Measurements from ENCODE around the gene GPR84. TPM values are rescaled to one million over a fixed set of nuclear protein-coding genes. Genes with fewer than 3 reads are reported as not detected.

Gene GPR84
- 1.8 and 2.3 TPM in 2 replicates for total RNA-seq

DNA sequence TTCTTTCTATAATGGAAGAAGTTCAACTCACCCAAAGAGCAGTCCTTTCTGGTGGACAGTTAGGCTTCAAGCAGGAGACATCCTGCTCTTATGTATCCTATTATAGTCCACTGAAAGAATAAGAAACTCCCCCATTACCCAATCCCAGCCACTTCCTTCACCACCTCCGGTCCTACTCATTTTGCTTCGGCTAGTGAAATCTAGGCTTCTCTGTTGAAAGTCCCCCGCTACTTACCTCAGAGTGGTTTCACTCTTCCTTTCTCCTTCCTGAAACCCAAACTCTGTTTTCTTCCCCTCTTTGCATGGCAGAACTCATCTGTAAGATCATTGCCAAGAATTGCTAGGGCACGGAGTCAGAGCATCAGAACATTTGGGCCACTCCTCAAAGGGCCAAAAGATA lies at the start of gene GPR84:
GPR84 (minus strand) TSS at position 74 of the 400 bp plus-strand sequence. CDS start 635 bp downstream, outside the sequence.
- Mint-ChIP-seq H3K4me3 (ENCODE audit: low read depth) (peak within 1 kb of the TSS; percentile 49), H3K27me3 (ENCODE audit: low read depth) (no peaks in the 10 kb centered on the region), H3K27ac (peak within 1 kb of the TSS; percentile 44), H3K36me3 (ENCODE audit: low read depth) (no peaks in the 10 kb centered on the region), H3K4me1 (ENCODE audit: low read depth) (peaks cover 40% of the 10 kb centered on the region), H3K9me3 (no peaks in the 10 kb centered on the region)
- intact Hi-C loops (cut with micrococcal nuclease), result loop anchor here (1.0 to 2.0 kb wide), 2 partner anchors 14 to 39 kb away; partner anchors contain the start of gene COPZ1
- peak; percentile 30 for DNase-seq (ENCODE audit: low spot score)

DNA sequence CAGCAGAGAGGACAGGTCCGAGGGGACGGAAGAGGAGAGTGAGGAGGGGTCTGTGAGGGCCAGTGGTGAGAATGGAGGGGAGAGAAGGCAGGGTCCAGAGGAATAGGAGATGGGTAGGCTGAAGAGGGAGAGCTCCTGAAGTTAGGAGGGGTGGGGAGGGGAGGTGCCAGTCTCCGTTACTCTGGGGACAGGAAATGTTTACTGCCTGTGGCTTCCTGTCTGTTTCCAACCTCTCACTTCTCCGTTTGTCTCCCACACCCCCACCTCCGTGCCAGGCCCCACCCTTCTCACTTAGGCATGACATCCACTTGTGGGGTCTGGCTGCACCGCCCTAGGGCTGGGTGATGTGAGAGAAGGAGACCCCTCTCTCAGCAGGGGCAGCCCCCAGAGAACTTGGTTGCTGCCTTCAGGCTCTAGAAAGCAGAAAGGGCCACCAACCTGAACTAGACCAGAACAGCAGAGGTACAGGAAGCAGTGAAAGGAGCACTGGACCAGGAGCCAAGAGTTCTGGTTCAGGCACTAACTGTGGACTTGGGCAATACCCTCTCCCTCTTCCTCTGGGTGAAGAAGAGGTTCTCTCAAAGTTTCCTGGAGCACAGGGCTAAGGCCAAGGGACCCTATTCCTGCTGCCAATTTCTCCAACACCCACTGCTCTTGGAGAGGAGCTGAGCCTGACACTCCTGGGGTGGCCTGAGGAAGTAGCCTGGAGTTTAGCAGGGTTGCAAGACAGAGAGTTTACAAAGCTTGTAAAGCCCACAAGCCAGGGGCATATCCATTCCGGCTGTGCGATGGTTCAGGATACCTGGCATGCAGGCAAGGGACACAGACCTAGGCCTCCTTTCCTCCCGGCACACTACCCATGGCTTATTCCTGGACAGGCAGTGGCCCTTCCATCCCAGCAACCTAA lies 49.3 kb upstream of the GPR84 start:
- DNase-seq (ENCODE audit: low spot score), result peak; percentile 71
- intact Hi-C loops (cut with micrococcal nuclease), result loop anchor here (2.0 to 5.0 kb wide), 2 partner anchors 25 to 84 kb away; partner anchors contain the start of gene NCKAP1L
- Mint-ChIP-seq H3K4me1 (ENCODE audit: low read depth) (peaks cover 54% of the 10 kb centered on the region), H3K36me3 (ENCODE audit: low read depth) (peaks cover 12% of the 10 kb centered on the region), H3K4me3 (ENCODE audit: low read depth) (peak overlapping the region; percentile 83), H3K27ac (peak overlapping the region; percentile 96), H3K9me3 (no peaks in the 10 kb centered on the region), H3K27me3 (ENCODE audit: low read depth) (no peaks in the 10 kb centered on the region)

DNA sequence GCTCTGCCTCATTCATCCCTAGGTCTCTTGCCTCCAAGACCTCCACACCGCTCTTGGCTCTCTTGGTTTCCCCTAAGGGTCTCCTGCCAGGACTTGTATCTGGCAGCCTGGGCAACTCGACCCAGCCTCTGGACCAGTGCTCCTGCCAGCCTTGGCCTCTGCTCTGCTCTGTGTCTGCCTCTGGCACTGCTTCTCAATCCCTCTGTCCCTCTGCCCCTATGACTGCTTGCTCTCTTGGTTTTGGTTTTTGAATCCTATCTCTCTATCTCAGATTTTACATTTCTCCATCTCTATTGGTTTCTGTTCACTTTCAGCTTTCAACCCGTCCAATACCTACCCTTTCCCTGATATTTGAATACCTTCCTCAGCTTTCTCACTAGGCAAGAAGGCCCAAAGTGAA lies 48.5 kb upstream of the GPR84 start:
- Mint-ChIP-seq H3K27me3 (ENCODE audit: low read depth) (no peaks in the 10 kb centered on the region), H3K4me1 (ENCODE audit: low read depth) (peaks cover 53% of the 10 kb centered on the region), H3K4me3 (ENCODE audit: low read depth) (peak overlapping the region; percentile 83), H3K9me3 (no peaks in the 10 kb centered on the region), H3K27ac (peak overlapping the region; percentile 96), H3K36me3 (ENCODE audit: low read depth) (peaks cover 18% of the 10 kb centered on the region)
- DNase-seq (ENCODE audit: low spot score), result no peak
- intact Hi-C loops (cut with micrococcal nuclease), result loop anchor here (2.0 to 5.0 kb wide), 2 partner anchors 26 to 85 kb away; partner anchors contain the start of gene NCKAP1L

DNA sequence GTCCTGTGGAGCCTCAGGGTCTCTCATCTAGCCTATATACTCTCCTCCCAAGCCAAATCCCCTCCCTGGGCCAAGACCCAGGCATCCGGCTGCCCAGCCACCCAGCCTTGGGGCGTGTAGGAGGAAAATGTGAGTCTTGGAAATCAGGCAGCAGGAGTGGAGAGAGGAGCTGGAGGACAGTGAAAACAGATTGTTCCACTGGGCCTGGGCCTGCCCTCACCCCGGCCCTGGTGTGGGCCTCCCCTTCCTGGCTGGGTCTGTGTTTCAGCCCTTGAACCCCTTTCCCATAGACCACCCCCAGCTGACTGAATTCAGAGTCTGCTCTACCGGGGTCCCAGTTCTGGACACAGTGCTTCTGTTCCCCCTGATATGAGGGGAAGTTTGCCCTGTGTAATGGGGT lies 48.1 kb upstream of the GPR84 start:
- Mint-ChIP-seq H3K27ac (peak overlapping the region; percentile 96), H3K27me3 (ENCODE audit: low read depth) (no peaks in the 10 kb centered on the region), H3K4me1 (ENCODE audit: low read depth) (peaks cover 52% of the 10 kb centered on the region), H3K4me3 (ENCODE audit: low read depth) (peak overlapping the region; percentile 83), H3K9me3 (no peaks in the 10 kb centered on the region), H3K36me3 (ENCODE audit: low read depth) (peaks cover 22% of the 10 kb centered on the region)
- intact Hi-C loops (cut with micrococcal nuclease), result loop anchor here (2.0 to 5.0 kb wide), 2 partner anchors 26 to 85 kb away; partner anchors contain the start of gene NCKAP1L
- DNase-seq (ENCODE audit: low spot score), result no peak

DNA sequence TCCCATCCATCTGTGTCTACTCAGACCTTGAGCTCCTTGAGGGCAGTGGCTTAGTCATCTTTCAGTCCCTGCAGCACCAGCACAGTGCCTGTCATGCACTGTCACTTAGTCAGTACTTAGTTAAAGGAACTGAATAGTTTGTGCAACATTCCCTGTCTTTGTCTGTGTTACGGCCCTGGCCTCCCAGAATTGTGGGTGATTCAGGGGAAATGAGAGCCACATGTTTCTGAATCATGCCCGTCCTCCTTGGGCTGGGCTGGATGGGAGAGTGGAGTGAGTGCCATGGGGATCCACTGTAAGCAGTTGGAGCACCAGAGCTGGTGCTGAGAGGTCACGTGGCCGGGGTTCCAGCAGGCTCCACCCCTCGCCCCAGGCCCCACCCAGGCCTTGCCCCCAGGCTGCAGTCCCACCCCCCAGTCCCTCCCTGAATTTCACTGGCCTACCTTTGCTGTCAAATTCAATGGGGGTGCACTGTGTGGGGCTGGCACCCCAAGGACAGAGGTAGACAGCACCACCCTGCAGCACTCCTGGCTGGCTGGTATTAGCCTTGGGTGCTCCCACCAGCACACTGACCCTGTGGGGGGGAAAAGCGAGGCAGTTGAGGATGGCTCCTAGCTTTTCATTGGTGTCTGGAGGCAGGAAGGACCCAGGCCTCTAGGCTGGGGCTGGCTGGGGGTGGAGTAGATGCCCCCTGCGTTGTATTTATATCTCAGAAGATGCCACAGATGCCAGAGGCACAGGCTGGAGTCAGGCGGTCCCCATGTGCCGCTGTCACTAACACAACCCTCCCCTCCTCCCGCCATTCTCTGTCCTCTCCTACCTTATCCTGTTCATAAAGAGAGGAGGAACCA lies 47.3 kb upstream of the GPR84 start:
- Mint-ChIP-seq H3K4me1 (ENCODE audit: low read depth) (peaks cover 52% of the 10 kb centered on the region), H3K27ac (peak overlapping the region; percentile 85), H3K27me3 (ENCODE audit: low read depth) (no peaks in the 10 kb centered on the region), H3K4me3 (ENCODE audit: low read depth) (peak overlapping the region; percentile 83), H3K9me3 (no peaks in the 10 kb centered on the region), H3K36me3 (ENCODE audit: low read depth) (peaks cover 29% of the 10 kb centered on the region)
- intact Hi-C loops (cut with micrococcal nuclease), result loop anchor here (1.0 to 5.0 kb wide), 3 partner anchors 12 to 86 kb away; partner anchors contain the start of gene NCKAP1L
- peak; percentile 51 for DNase-seq (ENCODE audit: low spot score)

DNA sequence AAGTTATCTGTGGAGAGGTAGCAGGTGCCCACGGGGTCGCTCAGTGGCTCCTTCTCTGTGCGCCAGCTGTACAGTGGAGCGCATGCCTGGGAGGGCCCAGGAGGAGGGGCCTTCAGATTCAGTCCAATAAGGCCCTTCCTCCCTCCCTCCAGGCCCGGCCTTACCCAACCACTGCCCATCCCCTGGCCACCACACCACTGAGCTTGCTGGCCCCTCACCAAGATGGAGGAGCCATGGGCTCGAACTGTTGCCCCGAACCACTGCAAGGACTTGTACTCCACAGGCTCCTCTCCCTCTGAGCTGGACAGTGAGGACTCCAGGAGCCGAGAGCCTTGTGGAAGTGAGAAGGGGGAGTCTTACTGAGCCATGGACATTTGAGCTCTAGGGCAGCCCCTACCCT lies 45.0 kb upstream of the GPR84 start:
- intact Hi-C loops (cut with micrococcal nuclease), result no loop called here
- no peaks in the 10 kb centered on the region for H3K9me3 Mint-ChIP-seq
- H3K4me3 Mint-ChIP-seq (ENCODE audit: low read depth), result no peak overlapping the region
- peaks cover 41% of the 10 kb centered on the region for H3K36me3 Mint-ChIP-seq (ENCODE audit: low read depth)
- H3K27ac Mint-ChIP-seq, result no peak overlapping the region
- no peak for DNase-seq (ENCODE audit: low spot score)
- H3K27me3 Mint-ChIP-seq (ENCODE audit: low read depth), result no peaks in the 10 kb centered on the region
- H3K4me1 Mint-ChIP-seq (ENCODE audit: low read depth), result peaks cover 43% of the 10 kb centered on the region

DNA sequence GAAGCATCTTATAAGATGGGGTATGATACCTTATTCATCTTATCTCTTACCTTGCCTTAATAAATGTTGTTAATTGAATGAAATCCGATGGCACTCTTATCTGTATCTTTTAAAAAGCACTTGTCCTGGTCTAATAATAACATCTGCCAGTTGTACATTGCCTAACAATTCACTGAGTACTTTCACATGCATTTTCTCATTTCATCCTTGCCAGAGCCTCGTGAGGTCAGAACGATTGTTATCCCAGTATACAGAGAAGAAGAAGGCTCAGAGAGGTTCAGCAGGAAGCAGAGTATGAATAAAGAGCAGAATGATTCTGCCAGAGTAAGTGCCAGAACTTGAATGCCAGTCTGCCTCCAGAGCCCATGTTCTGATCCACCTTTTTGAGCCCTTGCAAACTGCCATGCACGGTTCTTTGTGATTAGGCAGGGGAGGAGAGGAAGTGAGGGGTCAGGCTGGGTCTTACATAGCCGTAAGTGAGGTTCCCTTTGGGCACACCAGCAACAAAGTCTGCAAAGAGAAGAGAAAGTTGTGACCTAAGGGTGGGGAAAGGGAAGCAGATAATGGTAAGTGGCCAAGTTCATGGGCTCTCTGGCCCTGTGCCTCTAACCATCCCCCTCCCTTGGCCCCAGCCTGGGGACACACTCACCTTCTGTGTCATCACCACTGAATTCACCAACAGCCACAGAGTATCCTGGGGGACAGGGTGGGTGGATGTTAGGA lies 43.1 kb upstream of the GPR84 start:
- H3K9me3 Mint-ChIP-seq, result no peaks in the 10 kb centered on the region
- DNase-seq (ENCODE audit: low spot score), result no peak
- H3K27ac Mint-ChIP-seq, result no peak overlapping the region
- no peak overlapping the region for H3K4me3 Mint-ChIP-seq (ENCODE audit: low read depth)
- H3K36me3 Mint-ChIP-seq (ENCODE audit: low read depth), result peaks cover 55% of the 10 kb centered on the region
- no peaks in the 10 kb centered on the region for H3K27me3 Mint-ChIP-seq (ENCODE audit: low read depth)
- intact Hi-C loops (cut with micrococcal nuclease), result no loop called here
- H3K4me1 Mint-ChIP-seq (ENCODE audit: low read depth), result peaks cover 26% of the 10 kb centered on the region

DNA sequence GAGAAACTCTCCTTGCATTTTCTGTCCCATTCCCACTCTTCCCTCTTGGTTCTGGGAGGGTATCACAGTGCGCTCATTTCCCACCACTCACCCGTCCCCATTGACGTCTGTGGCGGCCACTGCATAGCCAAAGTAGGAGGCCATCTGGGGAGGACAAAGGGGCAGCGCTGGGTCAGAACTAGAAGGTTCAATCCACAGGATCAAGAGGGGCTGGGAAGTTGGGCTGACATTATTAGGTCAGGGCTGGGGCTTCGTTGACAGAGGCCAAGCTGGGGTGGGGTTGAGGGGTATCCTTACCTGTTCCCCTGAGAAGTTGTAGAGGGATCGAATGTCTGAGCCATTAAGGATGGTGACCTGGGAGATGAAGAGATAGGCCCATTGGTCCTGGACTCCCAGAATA lies 41.3 kb upstream of the GPR84 start:
- Mint-ChIP-seq H3K9me3 (no peaks in the 10 kb centered on the region), H3K27me3 (ENCODE audit: low read depth) (no peaks in the 10 kb centered on the region), H3K4me3 (ENCODE audit: low read depth) (no peak overlapping the region), H3K4me1 (ENCODE audit: low read depth) (peaks cover 13% of the 10 kb centered on the region), H3K27ac (no peak overlapping the region), H3K36me3 (ENCODE audit: low read depth) (peaks cover 64% of the 10 kb centered on the region)
- DNase-seq (ENCODE audit: low spot score), result no peak
- intact Hi-C loops (cut with micrococcal nuclease), result no loop called here

DNA sequence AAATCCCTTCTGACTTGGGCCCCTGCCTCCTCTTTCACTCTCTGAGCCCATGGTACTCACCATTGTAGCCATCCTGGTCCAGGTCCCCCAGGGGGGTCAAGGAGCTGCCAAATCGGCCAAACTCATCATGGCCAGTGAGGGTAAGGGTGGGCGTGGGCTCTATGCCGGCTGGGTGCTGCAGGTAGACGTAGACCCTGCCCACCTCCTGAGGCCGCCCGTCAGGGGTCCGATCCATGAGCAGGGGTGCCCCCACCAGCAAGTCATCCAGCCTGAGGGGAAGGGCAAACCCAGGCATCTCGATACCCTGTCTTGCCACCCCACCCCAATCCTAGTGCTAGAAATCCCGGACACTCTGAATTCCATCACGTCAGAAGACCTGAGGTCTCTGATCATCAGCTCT lies 40.8 kb upstream of the GPR84 start:
- no peak for DNase-seq (ENCODE audit: low spot score)
- Mint-ChIP-seq H3K36me3 (ENCODE audit: low read depth) (peaks cover 67% of the 10 kb centered on the region), H3K27me3 (ENCODE audit: low read depth) (no peaks in the 10 kb centered on the region), H3K4me3 (ENCODE audit: low read depth) (no peak overlapping the region), H3K9me3 (no peaks in the 10 kb centered on the region), H3K4me1 (ENCODE audit: low read depth) (peaks cover 13% of the 10 kb centered on the region), H3K27ac (no peak overlapping the region)
- intact Hi-C loops (cut with micrococcal nuclease), result no loop called here

DNA sequence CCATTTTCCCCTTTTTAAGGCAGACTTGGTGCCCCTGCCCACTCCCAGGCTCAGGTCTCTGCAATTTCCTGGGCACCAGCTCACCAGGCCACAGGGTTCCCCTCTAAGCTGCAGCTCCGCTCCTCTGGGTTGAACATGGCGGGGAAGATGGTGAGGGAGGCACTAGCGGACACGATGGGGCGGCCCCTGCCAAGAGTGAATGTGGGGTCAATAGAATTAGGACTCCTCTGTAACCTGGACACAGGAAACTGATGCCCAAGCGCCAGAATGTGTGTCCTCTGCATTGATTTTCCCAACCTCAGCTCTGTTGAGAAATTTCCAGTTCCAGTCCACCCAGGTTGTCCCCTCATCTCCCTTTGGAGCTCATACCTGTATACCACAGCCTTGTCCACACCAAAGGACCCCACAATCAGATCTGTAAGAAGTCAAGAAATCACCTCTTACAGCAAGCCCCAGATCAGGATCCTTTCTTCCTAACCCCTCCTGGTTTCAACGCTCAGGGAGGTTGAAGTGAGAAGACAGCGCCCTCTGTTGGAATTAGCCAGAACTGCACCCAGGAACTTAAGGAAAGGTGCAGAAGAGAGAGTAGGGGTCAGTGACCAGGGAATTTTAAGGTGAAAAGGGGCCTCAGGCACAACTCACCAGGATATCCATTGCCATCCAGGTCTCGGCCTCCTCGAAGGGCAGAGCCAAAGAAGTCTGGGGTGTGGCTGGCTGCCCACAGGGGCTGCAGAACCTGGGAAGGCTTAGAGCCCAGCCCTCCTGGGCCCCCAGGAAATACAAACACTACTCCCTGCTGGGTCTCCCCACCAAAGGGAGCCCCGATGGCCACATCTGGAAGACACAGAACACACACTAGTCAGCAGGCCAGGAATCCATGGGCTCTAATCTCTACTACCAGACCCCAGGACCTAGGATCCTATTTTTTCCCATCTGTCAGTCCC lies 40.0 kb upstream of the GPR84 start:
- Mint-ChIP-seq H3K27ac (no peak overlapping the region), H3K4me3 (ENCODE audit: low read depth) (no peak overlapping the region), H3K9me3 (no peaks in the 10 kb centered on the region), H3K4me1 (ENCODE audit: low read depth) (peaks cover 13% of the 10 kb centered on the region), H3K36me3 (ENCODE audit: low read depth) (peaks cover 73% of the 10 kb centered on the region), H3K27me3 (ENCODE audit: low read depth) (no peaks in the 10 kb centered on the region)
- peak; percentile 45 for DNase-seq (ENCODE audit: low spot score)
- intact Hi-C loops (cut with micrococcal nuclease), result no loop called here

DNA sequence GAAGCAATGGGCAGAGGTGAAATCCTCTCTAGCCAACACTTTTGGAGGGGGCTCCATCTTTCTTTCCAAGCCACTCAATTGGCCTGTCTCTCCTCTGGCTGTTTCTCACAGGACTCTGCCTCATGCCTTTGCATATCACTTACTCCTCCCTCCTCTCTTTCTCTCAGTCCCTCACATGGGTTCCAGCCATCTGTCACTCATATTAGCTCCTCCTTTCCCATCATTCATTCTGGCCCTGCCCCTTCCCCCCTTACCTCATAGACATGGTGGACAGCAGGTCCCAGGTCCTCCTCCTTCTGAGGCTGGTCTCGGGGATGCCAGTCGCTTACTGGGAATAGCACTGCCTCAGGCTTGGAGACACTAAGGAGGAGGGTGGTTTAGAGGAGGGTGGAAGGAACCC lies 36.8 kb upstream of the GPR84 start:
- intact Hi-C loops (cut with micrococcal nuclease), result no loop called here
- Mint-ChIP-seq H3K27ac (no peak overlapping the region), H3K4me3 (ENCODE audit: low read depth) (no peak overlapping the region), H3K36me3 (ENCODE audit: low read depth) (peaks cover 71% of the 10 kb centered on the region), H3K9me3 (no peaks in the 10 kb centered on the region), H3K27me3 (ENCODE audit: low read depth) (no peaks in the 10 kb centered on the region), H3K4me1 (ENCODE audit: low read depth) (peaks cover 4% of the 10 kb centered on the region)
- no peak for DNase-seq (ENCODE audit: low spot score)

All from activated T-helper 2 cell treated with anti-CD3 and anti-CD28 coated beads, Interferon-gamma antibody, Interleukin-2, Interleukin-4, amounts not matched to agents 10 μg/mL and 5 μg/mL and 100 μg/mL, durations not matched to agents 14 hours and 24 hours and 36 hours (primary cell).